ENCODE data around the gene MED22. TPM values are rescaled to one million over a fixed set of nuclear protein-coding genes. Genes with fewer than 3 reads are reported as not detected.
"Not testable (repeated sequence)": the region's sequence is repeated elsewhere in the genome, so short reads cannot be mapped to it uniquely, and the experiment has no call there.

MED22 gene
- total RNA-seq, 4 donors from 2014 or later = 21.5 to 50.5 (median 25.4) TPM

GRCh38 chr9:133393399-133393798 lies 45.5 kb upstream of the MED22 start:
- 87 to 94% methylated on average over 3 of the region's 3 CpGs for WGBS, 2 donors (ENCODE audit: low coverage in 1 of 2)
- DNase-seq = no peak
- intact Hi-C loops (cut with DNase I; ENCODE audit: low total_unique reads) = no loop called here
- no peaks in the 10 kb centered on the region for H3K9me3 ChIP-seq
- no peaks in the 10 kb centered on the region for H3K4me1 ChIP-seq
- H3K4me3 ChIP-seq = no peak overlapping the region
- H3K36me3 ChIP-seq = no peaks in the 10 kb centered on the region
- H3K27ac ChIP-seq = no peak overlapping the region
- H3K27me3 ChIP-seq = peaks cover 42% of the 10 kb centered on the region
- TF ChIP-seq CTCF (IDR thresholded peaks at IDR 0.05) (no peak), POLR2AphosphoS5 (IDR thresholded peaks at IDR 0.05) (no peak), EP300 (IDR thresholded peaks at IDR 0.05; ENCODE audit: low read depth) (no peak), POLR2A (IDR thresholded peaks at IDR 0.05) (no peak)
- in situ Hi-C loops (cut with MboI; ENCODE audit: low pct_ligation_motif_present in 1 of 4, low pct_unique_long_range_greater_than_20kb in 1 of 4, low sequenced_read_pairs in 3 of 4) = no loop called here

- intact Hi-C loops (cut with DNase I; ENCODE audit: low total_unique reads); H3K4me3 ChIP-seq; in situ Hi-C loops (cut with MboI; ENCODE audit: low pct_ligation_motif_present in 1 of 4, low pct_unique_long_range_greater_than_20kb in 1 of 4, low sequenced_read_pairs in 3 of 4): not testable (repeated sequence)
Measured at GRCh38 chr9:133392308-133392707, 44.4 kb upstream of the MED22 start.

GRCh38 chr9:133391449-133391848 lies 43.5 kb upstream of the MED22 start:
- in situ Hi-C loops (cut with MboI; ENCODE audit: low pct_ligation_motif_present in 1 of 4, low pct_unique_long_range_greater_than_20kb in 1 of 4, low sequenced_read_pairs in 3 of 4); H3K4me1 ChIP-seq; DNase-seq; intact Hi-C loops (cut with DNase I; ENCODE audit: low total_unique reads); H3K4me3 ChIP-seq; H3K9me3 ChIP-seq; H3K36me3 ChIP-seq; H3K27ac ChIP-seq: not testable (repeated sequence)
- 45% methylated on average over 3 of the region's 4 CpGs; no CpG with 5 or more reads in 1 of the 2 donors for WGBS, 2 donors (ENCODE audit: low coverage in 1 of 2)
- peaks cover 32% of the 10 kb centered on the region for H3K27me3 ChIP-seq

More at GRCh38 chr9:133392308-133392707, 44.4 kb upstream of the MED22 start:
- H3K36me3 ChIP-seq, H3K27ac ChIP-seq, H3K4me1 ChIP-seq, H3K9me3 ChIP-seq, DNase-seq: not testable (repeated sequence)
- H3K27me3 ChIP-seq = peaks cover 40% of the 10 kb centered on the region
- 95 to 100% methylated on average over 3 of the region's 3 CpGs for WGBS, 2 donors (ENCODE audit: low coverage in 1 of 2)

- intact Hi-C loops (cut with DNase I; ENCODE audit: low total_unique reads) (no loop called here), in situ Hi-C loops (cut with MboI; ENCODE audit: low pct_ligation_motif_present in 1 of 4, low pct_unique_long_range_greater_than_20kb in 1 of 4, low sequenced_read_pairs in 3 of 4) (no loop called here)
- WGBS, 2 donors (ENCODE audit: low coverage in 1 of 2) = 69% methylated on average over 7 of the region's 7 CpGs; no CpG with 5 or more reads in 1 of the 2 donors
- H3K9me3 ChIP-seq = no peaks in the 10 kb centered on the region
- no peak overlapping the region for H3K4me3 ChIP-seq
- H3K4me1 ChIP-seq = no peaks in the 10 kb centered on the region
- peaks cover 26% of the 10 kb centered on the region for H3K27me3 ChIP-seq
- DNase-seq = no peak
- TF ChIP-seq EP300 (IDR thresholded peaks at IDR 0.05; ENCODE audit: low read depth) (no peak), CTCF (IDR thresholded peaks at IDR 0.05) (no peak), POLR2AphosphoS5 (IDR thresholded peaks at IDR 0.05) (no peak), POLR2A (IDR thresholded peaks at IDR 0.05) (no peak)
- no peaks in the 10 kb centered on the region for H3K36me3 ChIP-seq
- H3K27ac ChIP-seq = no peak overlapping the region
Measured at GRCh38 chr9:133390713-133391112, 42.8 kb upstream of the MED22 start.

GRCh38 chr9:133389562-133389961 lies 41.6 kb upstream of the MED22 start:
- no peak overlapping the region for H3K4me3 ChIP-seq
- DNase-seq = no peak
- no peaks in the 10 kb centered on the region for H3K9me3 ChIP-seq
- H3K36me3 ChIP-seq = no peaks in the 10 kb centered on the region
- H3K27me3 ChIP-seq = peaks cover 15% of the 10 kb centered on the region
- TF ChIP-seq EP300 (IDR thresholded peaks at IDR 0.05; ENCODE audit: low read depth) (no peak), POLR2A (IDR thresholded peaks at IDR 0.05) (no peak), CTCF (IDR thresholded peaks at IDR 0.05) (no peak), POLR2AphosphoS5 (IDR thresholded peaks at IDR 0.05) (no peak)
- 89 to 90% methylated on average over 4 to 13 of the region's 13 CpGs for WGBS, 2 donors (ENCODE audit: low coverage in 1 of 2)
- in situ Hi-C loops (cut with MboI; ENCODE audit: low pct_ligation_motif_present in 1 of 4, low pct_unique_long_range_greater_than_20kb in 1 of 4, low sequenced_read_pairs in 3 of 4) (no loop called here), intact Hi-C loops (cut with DNase I; ENCODE audit: low total_unique reads) (no loop called here)
- H3K27ac ChIP-seq = no peak overlapping the region
- H3K4me1 ChIP-seq = no peaks in the 10 kb centered on the region

Measured in transverse colon (tissue), 4 donors.